Measurements from ENCODE around the gene LGALS1.

- TF ChIP-seq REST (IDR thresholded peaks at IDR 0.05; ENCODE audit: low read depth, low read length) (no peak), GATA2 (CRISPR knock-in tag; IDR thresholded peaks at IDR 0.05) (no peak), CTCF (IDR thresholded peaks at IDR 0.05) (no peak), POLR2AphosphoS5 (IDR thresholded peaks at IDR 0.05; ENCODE audit: low read depth, low read length) (no peak)
These were observed 11.0 kb upstream of the LGALS1 start for GRCh38 chr22:37664249-37665101.
